GM21825 (cell line): ENCODE measurements around the gene PCBP4.
"Not testable (repeated sequence)": the region's sequence is repeated elsewhere in the genome, so short reads cannot be mapped to it uniquely, and the experiment has no call there.

Experiments
- ATAC-seq: cut with Tn5 transposase; IDR thresholded peaks from one replicate; pipeline ENCODE4 v1.9.1; 2021; ENCODE audit warnings: mild to moderate bottlenecking, moderate library complexity; ENCODE audit not compliant: unreplicated experiment

PCBP4 gene

DNA sequence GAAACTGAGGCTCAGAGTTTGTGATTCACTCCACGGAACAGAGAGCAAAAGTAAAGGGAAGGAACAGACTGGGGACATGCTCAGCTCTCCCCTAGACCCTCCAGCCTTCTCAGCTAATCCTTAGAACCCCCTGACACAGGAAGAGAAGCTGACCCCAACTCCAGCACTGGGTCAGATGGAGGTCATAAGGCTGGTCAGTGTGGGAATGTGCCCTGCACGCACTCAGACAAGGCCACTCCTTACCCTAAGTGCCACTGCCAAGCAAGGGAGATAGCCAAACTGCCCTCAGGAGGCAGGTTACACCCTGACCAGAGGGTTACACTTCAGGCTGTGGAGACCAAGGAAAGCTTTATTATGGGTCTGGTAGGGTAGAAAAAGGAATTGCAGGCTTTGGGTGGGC, 27.3 kb upstream of the PCBP4 start:
- no peak for ATAC-seq

- not testable (repeated sequence) for ATAC-seq
Measured at GRCh38 chr3:51993657-51994056, 26.4 kb upstream of the PCBP4 start.

DNA sequence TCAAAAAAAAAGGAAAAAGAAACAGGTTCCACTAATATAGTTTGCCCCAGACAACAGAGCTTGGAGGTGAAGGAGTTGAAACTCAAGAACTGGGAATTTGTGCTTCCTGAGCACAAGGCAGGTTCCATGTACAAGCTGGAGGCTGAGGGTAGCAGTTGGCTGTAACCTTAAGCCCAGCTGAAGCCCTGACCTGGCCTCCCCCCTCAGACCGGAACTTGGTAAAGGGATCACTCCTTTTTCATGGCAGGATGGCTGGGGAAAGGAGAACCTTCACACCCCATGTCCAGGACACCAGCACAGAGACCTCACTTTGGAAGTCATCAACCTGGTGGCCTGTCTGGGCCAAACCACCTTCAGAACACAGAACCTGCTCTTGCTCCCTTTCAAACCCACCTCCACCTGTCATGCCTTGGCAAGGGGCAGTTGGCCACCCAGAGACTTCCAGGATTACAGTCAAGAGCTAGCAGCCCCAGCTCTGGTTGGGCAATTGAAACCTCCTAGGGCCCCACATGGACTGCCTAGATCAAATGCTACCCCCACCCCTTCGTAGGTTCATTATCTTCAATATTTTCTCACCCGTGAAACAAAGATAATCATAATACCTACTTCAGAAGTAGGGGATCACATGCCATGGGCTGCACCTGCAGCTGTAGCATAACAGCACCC, 24.9 kb upstream of the PCBP4 start:
- no peak for ATAC-seq

GRCh38 chr3:51990501-51990971, 23.3 kb upstream of the PCBP4 start:
- not testable (repeated sequence) for ATAC-seq

- no peak for ATAC-seq
Measured at GRCh38 chr3:51988286-51989146, 21.3 kb upstream of the PCBP4 start.

DNA sequence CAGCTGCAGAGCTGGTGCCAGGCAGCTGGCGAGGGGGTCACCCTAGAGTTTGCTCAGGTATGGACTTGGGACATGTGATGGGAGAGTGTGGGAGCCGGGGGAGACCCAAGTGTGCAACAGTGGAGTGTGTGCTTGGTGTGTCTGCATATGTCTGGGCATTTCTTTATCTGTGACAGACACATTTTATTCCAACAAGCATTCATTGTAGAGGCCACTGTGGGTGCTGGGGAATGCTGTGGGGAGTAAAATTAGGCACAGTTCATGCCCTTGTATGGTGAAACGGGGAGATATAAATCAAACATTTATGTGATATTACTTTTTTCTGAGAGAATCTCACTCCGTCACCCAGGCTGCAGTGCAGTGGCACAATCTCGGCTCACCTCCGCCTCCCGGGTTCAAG, 20.3 kb upstream of the PCBP4 start:
- ATAC-seq: no peak

- ATAC-seq: no peak
Measured at GRCh38 chr3:51986010-51986947, 19.0 kb upstream of the PCBP4 start.

GRCh38 chr3:51985063-51985462, 17.8 kb upstream of the PCBP4 start:
- ATAC-seq: no peak

DNA sequence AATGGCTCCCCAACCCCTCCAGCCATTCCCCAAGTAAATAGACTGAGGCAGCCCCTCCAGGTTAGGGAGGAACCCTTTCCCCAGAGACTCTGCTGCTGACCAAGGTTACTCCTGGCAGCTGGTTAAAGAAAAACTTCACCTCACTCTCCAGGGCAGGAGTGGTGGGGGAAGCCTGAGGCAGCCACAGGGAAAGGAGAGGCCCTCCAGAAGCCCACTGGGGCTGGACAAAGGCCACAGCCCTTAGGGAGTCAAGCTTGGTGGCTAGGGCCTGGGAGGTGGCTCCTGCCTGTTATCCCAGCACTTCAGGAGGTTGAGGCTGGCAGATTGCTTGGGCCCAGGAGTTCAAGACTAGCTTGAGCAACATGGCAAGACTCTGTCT, 17.0 kb upstream of the PCBP4 start:
- ATAC-seq: no peak

DNA sequence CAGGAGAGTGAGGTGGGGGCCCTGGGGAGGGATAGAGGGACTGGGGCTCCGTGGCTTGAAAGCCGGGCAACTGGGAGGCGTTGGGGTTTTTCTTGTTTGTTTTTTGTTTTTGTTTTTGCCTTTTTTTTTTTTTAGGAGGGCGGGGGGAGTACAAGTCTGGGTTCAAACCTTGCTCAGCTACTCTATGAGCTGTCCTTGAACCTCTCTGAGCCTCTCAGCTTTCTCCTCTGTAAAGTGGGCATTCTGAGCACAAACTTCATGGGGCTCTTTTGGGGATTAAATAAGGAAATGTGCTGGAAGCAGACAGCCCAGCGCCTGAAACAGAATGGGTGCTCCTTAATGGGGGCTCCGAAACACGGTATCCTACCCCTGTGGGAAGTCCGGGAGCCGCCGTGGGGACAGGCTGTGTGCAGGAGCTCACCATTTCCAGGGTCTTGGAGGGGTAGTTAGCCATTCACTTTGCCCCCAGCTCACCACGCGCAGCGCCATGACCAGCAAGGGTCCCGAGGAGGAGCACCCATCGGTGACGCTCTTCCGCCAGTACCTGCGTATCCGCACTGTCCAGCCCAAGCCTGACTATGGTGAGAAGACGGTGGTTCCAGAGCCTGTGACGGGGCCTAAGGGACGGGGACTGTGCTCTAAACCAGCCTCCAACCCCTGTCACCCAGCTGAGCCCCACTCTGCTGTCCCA, 16.5 kb upstream of the PCBP4 start:
- ATAC-seq: no peak

DNA sequence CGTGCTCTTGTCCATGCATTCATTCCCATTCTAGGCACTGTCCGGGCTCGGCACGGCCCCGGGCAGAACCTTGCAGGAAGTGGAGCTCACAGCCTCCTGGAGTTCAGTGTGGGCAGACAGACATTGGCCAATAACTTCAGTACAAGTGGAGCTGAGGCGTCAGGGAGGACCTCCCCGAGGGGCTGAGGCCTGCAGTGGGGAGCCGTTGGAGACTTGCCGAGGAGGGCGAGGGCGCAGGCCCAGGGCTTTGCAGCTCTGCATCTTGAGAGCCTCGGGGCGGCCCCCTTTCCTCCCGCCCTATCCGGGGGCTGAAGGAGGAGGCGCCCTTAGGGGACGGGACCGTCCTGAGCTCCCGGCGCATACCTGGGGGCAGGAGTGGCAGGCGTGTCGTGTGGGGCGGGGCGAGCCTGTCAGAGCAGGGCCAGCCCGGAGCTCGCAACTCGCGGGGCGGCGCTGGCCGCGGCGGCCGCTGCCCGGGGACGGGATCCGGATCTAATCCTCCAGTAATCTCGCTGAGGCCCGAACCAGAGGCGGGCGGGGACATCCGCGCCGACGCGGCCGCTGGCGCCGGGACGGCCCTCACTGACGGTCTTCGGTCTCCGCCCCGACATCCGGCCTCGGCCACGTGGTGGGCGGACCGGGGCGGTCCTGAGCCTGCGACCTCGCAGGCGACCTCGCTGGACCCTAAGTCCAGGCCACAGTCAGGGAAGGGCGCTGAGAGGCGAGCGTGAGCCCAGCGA, 15.8 kb upstream of the PCBP4 start, which contains the start of gene ACY1:
TSS of gene ACY1 (plus strand) at position 698 of the 740 bp plus-strand sequence. CDS start 530 bp downstream, outside the sequence.
- ATAC-seq: peak; percentile 70

DNA sequence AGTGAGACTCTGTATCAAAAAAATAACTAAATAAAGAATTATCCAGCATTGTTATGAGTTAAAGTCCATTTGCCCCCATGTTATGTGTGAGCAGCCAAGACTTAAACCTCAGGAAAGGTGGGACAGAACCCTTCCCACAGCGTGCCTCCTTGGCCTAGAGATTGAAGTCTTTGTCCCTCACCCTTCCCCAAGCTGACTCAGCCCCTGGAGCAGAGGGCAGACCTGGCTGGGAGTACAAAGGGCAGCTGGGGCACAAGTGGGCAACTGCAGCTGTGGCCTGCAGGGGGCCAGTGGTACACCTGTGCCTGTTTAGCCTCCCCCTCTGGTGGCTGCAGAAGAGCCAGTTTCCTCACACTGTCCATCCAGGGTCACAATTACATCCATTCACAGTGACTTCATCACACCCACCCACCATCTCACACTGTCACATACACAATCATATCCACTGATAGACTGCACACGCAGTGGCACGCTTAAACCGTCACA, 15.1 kb upstream of the PCBP4 start:
- peak; percentile 48 for ATAC-seq

- ATAC-seq: no peak
Measured at GRCh38 chr3:51980253-51980652, 13.0 kb upstream of the PCBP4 start.

DNA sequence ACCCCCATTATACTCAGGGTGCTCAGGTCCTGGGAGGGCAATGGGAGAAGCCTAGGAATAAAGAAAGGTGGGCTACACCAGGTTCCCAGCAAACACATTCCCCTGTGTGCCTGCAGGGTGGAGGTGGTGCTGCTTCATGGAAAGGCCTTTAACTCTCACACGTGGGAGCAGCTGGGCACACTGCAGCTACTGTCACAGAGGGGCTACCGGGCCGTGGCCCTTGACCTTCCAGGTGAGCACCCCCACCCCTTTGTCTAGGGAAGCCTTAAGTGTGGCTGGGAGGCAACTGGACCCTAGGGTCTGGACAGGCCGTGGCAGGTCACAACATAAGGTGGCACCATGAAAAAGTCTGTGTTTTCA, 10.9 kb upstream of the PCBP4 start:
- no peak for ATAC-seq

DNA sequence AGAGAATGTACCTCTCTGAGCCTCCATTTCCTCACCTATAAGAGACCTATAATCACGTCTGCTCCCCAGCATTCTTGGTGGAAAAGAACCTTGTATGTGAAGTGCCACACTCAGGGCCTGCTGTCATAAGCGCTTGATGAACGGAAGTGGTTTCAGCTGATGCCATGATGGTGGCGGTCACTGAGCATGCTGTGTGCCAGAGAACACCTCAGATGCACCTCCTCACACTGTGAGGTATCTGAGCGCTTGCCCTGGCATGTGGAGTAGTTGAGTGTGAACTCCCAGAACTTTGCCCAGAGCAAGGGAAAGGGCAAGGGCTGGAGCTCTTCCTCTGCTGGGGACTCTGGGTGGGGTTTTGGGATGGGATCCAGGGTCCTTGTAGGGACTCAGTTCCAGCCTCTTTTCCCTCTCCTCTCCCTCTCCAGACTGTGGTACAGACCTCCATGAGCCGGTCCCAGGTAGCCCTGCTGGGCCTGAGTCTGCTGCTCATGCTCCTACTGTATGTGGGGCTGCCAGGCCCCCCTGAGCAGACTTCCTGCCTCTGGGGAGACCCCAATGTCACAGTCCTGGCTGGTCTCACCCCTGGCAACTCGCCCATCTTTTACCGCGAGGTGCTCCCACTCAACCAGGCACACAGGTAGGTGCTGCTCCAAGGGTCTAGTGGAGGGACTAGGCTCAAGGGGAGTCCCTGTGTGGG, 10.3 kb upstream of the PCBP4 start:
- no peak for ATAC-seq

GRCh38 chr3:51975852-51976549, 8.7 kb upstream of the PCBP4 start:
- ATAC-seq: no peak

GRCh38 chr3:51974963-51975851, 8.0 kb upstream of the PCBP4 start, which contains the start of gene ABHD14A:
Gene ABHD14A (plus strand): TSS chr3:51975064. CDS start chr3:51975136, 72 bp downstream.
- ATAC-seq: peak; percentile 58
